HG03139 (cell line): Measurements from ENCODE around the gene AGMO.

Source experiments
- ATAC-seq: cut with Tn5 transposase; IDR thresholded peaks from one replicate; pipeline ENCODE4 v1.9.1; 2021; ENCODE audit not compliant: unreplicated experiment

The AGMO gene

DNA sequence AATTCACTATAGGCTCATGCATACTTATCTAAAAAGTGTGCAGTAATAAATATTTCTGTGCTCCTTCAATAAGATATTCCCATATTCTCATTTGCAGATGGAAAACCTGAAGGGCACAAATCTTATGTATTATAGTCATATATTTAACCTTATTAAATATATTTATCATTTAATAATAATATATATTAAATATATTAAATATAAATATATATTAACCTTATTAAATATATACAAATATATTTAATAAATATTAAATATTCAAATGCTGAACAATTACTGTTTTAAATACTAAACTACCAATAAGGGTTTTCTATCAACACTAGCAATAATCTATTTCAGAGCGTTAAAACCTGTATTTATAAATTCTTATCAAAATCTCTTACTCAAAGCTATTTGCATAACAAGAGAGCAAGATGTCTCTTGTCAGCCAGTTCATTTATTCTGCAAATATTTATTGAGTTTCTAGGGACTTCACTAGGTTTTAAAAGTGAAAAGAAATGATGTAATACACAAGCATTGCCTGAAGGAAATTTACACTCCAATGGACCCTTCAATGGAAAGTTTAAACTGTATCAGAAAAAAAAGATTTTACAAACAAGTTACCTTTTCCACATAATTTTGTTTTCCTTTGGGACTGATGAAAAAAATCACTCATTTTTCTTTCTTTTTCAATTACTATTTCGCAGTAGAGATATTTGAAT, 159.2 kb downstream of the AGMO start:
- no peak for ATAC-seq

DNA sequence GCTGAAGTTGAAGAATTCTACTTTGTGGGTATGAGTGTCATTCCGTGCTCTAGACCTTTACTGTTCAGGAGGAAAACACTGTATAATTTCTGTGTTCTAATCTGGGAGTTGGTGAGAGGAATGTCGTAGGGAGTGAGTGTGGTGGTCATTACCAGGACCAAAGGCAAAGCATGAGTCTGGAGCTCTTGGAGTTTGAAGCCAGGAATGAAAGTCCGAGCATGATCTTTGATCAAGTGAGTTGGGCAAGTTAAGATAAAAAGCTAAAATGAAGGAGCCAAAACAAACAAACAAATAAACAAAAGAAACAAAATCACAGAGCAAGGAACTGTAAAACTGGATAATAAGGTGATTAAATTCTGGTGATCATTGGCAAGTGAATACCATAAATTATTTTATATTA, 161.4 kb downstream of the AGMO start:
- ATAC-seq, result no peak

DNA sequence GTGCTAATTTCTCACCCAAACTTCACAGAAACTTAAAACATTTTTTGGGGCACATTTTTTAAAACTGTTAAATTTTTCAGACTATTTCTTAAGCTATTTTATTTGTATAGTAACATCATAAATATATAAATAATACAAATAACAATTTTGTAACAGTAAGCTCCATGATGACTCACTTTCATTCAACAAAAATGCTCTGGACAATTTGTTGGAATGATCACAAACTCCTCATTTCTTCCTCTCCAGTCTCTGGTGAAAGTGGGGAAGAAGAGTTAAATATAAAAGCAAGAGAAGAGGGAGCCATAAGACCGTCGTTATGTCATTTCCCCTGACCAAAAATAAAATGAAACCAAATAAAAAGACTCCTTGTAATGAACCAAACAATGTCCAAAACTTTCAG, 162.4 kb downstream of the AGMO start:
- ATAC-seq, result no peak

DNA sequence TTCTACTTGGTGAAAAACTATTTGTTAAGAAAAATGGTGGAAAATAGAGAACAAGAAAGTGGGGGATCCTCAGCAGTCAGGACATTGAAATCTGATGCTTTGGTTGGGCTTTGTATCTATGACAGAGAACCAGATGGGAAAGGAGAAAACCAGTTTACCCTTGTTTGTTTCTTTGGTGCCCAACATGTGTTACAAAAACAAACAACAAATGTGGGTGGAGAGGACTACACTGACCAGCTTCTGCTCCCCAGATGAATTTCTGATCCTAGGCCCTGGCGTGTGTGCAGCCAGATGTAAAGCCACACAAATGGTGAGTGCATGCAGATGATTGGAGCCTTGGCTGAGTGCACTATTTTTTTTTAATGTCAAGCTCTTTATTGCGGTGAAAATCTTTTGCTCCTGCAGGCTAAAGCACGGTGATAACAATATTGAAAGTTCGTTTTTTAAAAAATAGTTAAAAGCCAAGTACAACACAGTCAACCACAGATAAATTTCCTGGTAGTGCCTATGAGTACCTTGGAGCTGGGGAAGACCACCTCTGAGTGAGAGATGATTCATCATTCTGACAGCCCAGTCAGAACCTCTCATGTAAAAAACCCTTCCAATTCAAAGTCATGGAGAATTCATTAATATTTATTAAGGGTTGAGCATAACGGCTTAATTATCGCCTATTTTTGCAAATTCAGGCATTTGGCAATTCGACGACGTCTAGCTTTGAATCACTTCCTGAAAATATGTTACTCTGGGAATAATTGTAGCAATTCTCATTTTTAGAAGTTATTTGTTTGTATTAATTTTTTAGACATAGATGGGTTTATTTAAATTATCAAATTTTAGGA, 163.7 kb downstream of the AGMO start:
- ATAC-seq, result no peak

DNA sequence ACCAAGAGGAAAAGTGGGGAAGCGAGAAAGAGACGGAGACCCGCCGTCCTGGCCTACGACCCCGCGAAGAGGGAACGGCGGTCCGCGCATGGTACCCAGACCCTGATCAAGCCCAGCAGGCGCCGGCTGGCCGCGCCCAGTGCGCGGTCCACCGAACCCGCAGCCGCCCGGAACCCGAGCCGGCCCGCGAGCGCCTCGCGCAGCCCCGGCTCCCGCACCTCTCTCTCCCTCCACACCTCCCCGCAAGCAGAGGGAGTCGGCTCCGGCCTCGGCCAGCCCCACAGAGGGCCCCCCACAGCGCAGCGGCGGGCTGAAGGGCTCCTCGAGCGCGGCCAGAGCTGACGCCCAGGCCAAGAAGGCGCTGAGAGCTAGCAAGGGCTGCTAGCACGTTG, 164.7 kb downstream of the AGMO start:
- no peak for ATAC-seq

DNA sequence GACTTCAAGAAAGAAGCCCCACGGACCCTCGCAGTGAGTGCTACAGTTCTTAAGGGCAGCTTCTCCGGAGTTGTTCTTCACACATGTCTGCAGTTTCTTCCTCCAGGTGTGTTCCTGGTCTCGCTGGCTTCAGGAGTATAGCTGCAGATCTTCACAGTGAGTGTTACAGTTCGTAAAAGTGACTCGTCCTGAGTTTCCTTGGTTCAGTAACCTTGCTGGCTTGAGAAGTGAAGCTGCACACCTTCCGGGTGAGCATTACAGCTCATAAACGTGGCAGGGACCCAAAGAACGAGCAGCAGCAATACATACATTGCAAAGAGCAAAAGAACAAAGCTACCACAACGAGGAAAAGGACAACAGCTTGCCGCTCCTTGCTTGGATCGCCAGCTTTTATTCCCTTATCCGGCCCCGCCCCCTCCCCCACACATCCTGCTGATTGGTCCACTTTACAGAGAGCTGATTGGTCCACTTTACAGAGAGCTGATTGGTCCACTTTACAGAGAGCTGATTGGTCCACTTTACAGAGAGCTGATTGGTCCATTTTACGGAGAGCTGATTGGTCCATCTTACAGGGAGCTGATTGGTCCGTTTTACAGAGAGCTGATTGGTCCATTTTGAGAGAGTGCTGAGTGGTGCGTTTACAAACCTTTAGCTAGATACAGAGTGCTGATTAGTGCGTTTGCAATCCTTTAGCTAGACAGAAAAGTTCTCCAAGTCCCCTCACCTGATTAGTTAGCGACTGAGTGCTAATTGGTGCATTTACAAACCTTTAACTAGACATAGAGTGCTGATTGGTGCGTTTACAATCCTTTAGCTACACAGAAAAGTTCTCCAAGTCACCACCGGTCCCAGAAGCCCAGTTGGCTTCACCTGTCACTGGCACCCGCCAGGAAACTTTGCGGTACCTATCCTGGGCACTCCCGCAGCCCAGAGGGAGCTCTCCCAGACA, 165.3 kb downstream of the AGMO start:
- no peak for ATAC-seq

DNA sequence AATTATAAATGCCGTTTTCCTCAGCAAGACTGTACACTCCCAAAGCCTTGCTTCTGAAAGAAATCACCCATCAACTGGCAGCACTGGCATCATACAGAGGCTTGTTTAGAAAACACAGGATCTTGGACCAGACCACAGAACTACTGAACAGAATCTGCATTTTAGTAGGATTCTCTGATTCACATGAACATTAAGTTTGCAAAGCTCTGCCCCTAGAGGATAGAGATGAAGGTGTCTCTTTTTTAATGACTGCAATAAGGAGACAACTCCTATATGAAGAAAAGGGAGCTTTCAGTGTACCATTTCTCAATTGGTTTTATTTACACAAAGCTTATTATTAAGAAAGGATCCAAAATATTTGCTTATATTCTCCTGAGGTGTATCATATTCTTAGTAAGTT, 172.7 kb downstream of the AGMO start:
- ATAC-seq, result no peak

DNA sequence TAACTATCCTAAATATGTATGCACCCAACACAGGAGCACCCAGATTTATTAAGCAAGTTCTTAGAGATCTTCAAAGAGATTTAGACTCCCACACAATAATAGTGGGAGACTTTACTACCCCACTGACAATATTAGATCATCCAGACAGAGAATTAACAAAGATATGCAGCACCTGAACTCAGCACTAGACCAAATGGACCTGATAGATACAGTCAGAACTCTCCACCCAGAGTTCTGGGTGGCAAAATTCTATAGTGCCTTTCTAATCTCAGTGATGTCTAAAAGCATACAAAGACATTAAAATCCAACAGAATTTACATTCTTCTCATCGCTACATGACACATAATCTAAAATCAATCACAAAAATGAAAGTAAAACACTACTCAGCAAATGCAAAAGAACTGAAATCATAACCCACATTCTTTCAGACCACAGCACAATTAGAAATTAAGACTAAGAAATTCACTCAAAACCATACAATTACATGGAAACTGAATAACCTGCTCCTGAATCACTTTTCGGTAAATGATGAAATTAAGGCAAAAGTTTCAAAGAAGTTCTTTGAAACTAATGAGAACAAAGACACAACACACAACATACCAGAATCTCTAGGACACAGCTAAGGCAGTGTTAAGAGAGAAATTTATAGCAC, 183.2 kb downstream of the AGMO start:
- ATAC-seq, result no peak

DNA sequence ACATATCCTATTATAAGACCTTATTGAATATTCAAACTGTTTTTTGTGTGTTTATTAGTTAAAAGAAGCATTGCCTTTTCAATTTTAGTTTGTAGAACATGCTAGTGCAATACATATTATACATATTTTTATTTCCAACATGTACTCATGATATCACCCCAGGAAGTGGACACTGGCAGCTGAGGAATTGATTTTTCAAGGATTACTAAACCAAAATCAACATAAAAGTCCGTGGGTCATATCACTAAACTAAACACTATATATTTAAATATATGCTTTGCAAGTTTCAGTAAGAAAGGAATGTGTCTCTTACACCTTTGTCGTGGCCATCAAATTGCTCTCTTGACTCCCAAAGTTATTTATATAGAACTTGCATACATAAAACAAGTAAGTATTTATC, 185.2 kb downstream of the AGMO start:
- ATAC-seq, result no peak

DNA sequence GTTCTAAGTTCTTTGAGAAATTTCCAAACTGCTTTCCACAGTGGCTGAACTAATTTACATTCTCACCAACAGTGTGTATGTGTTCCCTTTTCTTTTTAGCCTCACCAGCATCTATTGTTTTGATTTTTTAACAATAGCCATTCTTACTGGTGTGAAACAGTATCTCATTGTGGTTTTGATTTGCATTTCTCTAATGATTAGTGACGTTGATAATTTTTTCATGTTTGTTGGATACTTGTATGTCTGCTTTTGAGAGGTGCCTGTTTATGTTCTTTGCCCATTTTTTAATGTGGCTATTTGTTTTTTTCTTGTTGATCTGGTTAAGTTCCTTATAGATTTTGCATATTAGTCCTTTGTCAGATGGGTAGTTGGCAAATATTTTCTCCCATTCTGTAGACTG, 191.4 kb downstream of the AGMO start:
- no peak for ATAC-seq

DNA sequence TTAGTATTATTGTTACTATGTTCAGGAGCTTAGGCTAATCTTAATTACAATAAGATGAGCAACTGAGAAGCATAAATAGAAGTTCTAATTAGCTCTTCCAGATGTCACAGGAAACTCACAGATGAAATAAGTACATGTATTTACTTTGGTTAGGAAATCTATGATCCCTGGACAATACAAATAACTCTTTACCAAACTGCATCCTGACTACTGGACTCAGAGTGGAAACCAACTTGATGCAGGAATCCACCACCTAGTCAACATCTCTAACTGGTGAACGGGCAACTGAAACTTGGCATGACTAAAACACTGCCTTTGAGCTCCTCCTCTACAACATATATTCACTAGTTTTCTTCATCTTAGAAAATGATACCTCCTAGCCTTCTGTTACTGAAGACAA, 193.2 kb downstream of the AGMO start:
- ATAC-seq, result no peak

DNA sequence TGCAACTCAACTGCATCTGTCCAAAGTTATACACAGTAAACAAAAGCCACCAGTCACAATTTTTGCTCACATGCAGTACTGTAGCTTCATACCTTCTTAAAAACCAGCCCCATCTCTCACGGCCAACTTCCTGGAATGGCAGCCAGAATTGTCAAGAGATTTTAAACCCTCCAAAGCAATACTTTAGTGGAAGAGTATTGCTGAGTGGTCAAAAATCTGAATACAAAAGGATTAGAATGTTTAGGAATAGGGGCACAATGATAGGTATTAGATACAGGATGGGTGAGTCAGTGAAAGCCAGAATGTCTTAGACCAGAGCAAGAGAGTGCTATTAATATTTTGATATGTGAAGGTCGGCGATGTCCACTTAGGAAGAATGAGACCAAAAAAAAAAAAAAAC, 193.9 kb downstream of the AGMO start:
- no peak for ATAC-seq

DNA sequence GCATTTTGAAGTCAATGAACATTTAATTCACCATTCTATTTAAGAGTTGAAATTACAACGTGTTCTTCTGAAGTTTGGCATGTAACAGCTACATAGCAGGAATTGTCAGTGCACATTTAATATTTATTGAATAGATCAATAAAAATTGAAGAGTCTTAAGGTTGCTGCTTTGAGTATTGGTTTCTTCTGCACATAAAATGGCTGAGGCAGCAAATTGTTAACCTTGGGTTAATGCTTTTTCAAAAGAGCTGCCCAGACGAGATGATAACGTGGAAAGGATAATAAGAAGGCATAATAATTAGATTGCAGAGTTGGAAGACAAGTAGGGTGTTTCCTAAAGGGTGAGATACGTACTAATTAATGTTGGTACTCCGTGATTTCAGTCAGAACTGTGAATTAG, 203.7 kb downstream of the AGMO start:
- no peak for ATAC-seq

DNA sequence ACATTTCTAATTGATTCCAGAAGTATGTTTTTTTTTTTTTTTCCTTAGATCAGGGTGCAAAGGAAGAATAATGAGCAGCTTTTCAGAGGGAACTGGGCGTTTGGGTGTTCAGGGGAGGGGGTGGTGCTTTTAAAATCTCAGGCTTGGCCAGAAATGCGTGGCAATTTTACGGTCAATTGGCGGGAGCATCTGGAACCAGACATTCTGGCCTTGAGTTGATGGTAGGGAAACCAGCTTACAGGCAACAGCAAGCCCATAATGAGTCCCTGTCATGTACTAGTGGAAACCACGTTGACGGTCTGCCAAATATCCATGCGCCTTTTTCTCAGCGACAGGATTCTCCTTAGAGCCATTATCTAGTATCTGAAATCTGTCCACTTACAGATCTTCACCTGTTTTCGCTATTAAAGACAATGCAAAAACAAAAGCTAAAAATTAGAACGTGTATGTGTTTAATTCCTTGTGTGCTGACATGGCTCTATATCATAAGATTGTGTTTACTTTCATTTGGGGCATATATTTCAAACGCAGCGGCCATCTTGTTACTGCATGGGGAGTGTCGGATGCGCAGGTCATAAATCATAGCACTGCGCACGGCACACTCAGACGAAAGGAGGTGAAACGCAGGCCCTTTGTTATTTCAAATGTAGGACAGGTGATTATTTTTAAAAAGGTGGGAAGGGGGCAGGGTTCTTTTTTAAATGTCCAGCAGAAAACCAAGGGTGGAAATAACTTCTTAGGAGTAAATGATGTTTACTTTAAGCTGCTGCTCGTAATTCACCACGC, 209.2 kb downstream of the AGMO start:
- no peak for ATAC-seq

DNA sequence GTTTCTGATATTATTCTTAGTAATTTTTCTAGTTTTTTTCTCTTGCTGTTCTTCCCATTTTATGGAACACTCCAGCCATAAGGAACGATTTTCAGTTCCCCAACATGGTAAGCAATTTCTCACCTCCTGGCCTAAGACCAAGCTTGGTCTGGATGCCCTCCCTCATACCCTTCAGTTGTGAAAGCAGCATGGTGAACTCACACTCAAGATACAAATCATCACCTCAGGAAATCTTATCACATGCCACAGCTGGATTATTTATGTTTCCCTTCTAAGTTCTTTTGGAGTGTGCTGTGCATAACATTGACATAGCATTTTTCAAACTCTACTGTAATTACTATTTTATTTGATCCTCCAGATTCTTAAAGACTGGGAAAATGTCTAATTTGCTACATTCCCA, 216.6 kb downstream of the AGMO start:
- ATAC-seq, result no peak

DNA sequence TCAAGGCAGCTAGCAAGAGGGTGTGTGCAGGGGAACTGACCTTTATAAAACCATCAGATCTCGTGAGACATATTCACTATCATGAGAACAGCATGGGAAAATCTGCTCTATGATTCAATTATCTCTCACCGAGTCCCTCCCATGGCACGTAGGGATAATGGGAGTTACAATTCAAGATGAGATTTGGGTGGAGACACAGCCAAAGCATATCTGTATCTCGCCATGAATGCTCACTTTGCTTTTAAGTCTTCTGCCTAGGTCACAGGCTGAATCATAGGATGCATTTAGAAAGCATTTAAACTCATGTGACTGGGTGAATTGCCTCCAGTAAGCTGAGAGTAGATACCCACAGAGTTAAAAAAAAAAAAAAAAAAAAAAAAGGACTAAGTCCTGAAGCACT, 220.0 kb downstream of the AGMO start:
- no peak for ATAC-seq

DNA sequence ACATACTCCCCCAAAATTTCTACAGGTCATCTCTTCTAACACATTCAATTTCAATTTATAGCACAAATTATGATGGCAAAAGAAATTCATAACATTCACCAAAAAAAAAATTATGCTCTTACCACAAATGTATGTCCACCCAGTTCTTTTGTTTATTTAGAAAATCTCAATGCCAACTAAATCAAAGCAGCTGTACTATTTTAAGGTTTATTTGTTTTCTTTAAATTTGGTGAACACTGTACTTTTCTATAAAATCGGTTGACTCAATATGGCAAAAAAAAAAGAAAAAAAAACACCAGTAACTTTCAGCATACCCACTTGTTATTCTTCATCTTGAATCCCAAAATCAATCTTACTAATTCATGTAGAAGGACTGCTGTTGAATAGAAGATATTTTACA, 225.7 kb downstream of the AGMO start:
- ATAC-seq, result no peak

DNA sequence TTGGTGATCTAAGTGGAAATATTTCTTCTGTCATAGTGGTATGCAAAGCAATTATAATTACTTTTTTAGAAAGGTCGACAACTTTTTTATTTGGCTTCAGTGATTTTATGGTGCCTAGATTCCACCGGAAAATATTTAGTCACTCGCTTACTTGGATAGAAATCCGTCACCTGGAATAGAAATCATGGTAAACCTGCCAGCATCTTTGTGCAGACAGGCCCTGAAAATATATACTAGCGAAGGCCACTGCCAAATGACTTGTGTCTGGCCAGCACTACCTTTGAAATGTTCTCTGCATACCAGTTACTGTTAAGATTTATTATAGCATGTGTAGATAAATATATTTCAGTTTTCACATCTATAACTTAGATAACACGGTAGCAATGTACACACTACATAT, 226.4 kb downstream of the AGMO start:
- no peak for ATAC-seq

DNA sequence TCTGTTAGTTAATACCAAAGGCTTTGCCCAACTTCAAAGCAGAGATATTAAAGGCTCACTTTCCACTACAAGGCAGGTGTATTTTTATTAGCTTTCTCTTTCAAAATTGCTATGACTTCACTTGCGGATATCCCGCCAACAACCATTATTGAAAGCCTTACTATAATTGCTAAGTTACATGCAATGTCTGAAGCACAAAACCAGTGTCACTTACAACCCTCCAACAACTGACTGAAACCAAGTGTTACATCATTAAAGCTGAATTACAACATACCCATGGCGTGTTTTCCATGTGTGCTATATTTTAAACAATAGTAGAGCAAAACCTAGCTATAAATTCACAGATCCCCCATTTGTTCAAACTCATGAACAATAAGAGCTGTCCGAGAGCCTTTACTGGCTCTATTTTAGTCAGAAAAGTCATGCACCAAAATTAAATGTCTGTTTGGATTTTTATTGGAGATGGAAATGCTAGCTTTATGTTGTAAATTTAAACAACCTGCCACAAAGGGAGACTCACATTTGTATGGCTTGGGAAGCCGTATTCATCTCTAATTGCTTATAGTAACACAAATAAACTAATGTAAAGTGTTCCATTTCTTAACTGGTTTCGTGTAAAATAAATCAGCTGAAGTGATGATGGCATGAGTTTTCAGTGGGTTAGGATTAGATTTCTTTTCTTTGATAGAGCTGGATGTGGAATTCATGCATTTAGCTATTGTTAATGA, 227.1 kb downstream of the AGMO start:
- ATAC-seq, result no peak

DNA sequence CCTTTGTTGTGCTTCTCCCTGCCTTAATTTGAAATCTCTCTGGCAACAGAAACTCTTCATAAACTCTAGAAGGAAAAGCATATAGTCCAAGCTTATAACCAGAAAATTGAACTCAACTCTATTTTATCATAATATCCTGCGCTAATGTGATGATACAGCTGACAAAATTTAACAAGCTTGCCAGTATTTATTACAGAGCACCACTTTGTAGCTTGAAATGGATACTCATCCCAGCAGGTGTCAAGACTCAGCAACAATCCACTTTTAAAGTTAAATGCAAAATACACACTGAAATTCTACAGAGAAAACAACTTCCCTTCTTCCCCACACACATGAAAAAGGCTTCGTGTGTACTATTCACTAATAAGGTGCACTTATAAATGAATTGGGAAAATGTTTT, 228.9 kb downstream of the AGMO start:
- no peak for ATAC-seq
